SK-N-SH (cell line): ENCODE data around the gene OR51L1. TPM values are rescaled to one million over a fixed set of nuclear protein-coding genes. Genes with fewer than 3 reads are reported as not detected.

ENCODE experiments used
- CTCF ChIA-PET: fragments of 300-600, 350-600 bp; formaldehyde crosslinking; extraction: SDS; loops from one replicate; lab custom pipeline; 2021; lab: Yijun Ruan, JAX
- POLR2A ChIA-PET: fragments of 350-600 bp; sonication (Branson Sonifier 250); formaldehyde crosslinking; extraction: SDS; loops from one replicate; lab custom pipeline; 2020; ENCODE audit warnings: antibody characterized with exemption, inconsistent platforms; lab: Yijun Ruan, JAX
- DNase-seq: peaks from one replicate; pipeline ENCODE4 v3.0.0; 2012
- H2AFZ ChIP-seq: fragments of 200-600 bp; sonication (generic); 2 replicates; pipeline ENCODE4 v1.8.1; 2016; ENCODE audit warnings: antibody characterized with exemption, mild to moderate bottlenecking, low read depth
- H3F3A ChIP-seq: fragments of 200-600 bp; sonication (generic); replicated peaks from 2 replicates; pipeline ENCODE3; 2016; ENCODE audit warnings: antibody characterized with exemption, mild to moderate bottlenecking; ENCODE audit not compliant: insufficient read depth
- H3K27ac ChIP-seq, 2 experiments: fragments of 200-500 bp in 1 of 2; fragments of 200-600 bp in 1 of 2; sonication (Bioruptor generic) in 1 of 2; sonication (generic), shearing (Covaris generic) in 1 of 2; 2 replicates each; pipeline versions ENCODE4 v1.5.1 to v1.6.1; 2014 to 2016; ENCODE audit warnings: low read depth in 2 of 2, inconsistent platforms in 1 of 2, low read length in 1 of 2, mild to moderate bottlenecking in 1 of 2, mixed read lengths in 1 of 2
- H3K27me3 ChIP-seq: fragments of 200-600 bp; sonication (generic), shearing (Covaris generic); 2 replicates; pipeline ENCODE4 v1.6.1; 2016; ENCODE audit warnings: mixed run types; ENCODE audit not compliant: insufficient read depth
- H3K36me3 ChIP-seq, 2 experiments: fragments of 200-500 bp in 1 of 2; fragments of 200-600 bp in 1 of 2; sonication (Bioruptor generic) in 1 of 2; sonication (generic) in 1 of 2; replicated peaks in 1 of 2; 2 replicates each; pipeline versions ENCODE3 to v1.5.1; 2014 to 2016; ENCODE audit warnings: low read length in 1 of 2, mild to moderate bottlenecking in 1 of 2; ENCODE audit not compliant: insufficient read depth in 2 of 2, control insufficient read depth in 1 of 2
- H3K4me1 ChIP-seq, 2 experiments: fragments of 200-500 bp in 1 of 2; fragments of 200-600 bp in 1 of 2; sonication (Bioruptor generic) in 1 of 2; sonication (generic), shearing (Covaris generic) in 1 of 2; 2 replicates each; pipeline versions ENCODE4 v1.5.1 to v1.6.1; 2014 to 2016; ENCODE audit warnings: low read depth in 1 of 2, low read length in 1 of 2, mixed run types in 1 of 2; ENCODE audit not compliant: insufficient read depth in 2 of 2, control insufficient read depth in 1 of 2
- H3K4me2 ChIP-seq: fragments of 200-600 bp; sonication (generic), shearing (Covaris generic); 2 replicates; pipeline ENCODE4 v1.6.1; 2017; ENCODE audit warnings: mixed run types
- H3K4me3 ChIP-seq, 2 experiments: fragments of 200-500 bp in 1 of 2; fragments of 200-600 bp in 1 of 2; sonication (Bioruptor generic) in 1 of 2; sonication (generic), shearing (Covaris generic) in 1 of 2; 2 replicates each; pipeline versions ENCODE4 v1.5.1 to v1.8.1; 2014 to 2016; ENCODE audit warnings: low read depth in 2 of 2, inconsistent platforms in 1 of 2, low read length in 1 of 2, mild to moderate bottlenecking in 1 of 2, mixed read lengths in 1 of 2, moderate library complexity in 1 of 2
- H3K79me2 ChIP-seq: fragments of 200-600 bp; sonication (generic); 2 replicates; pipeline ENCODE4 v1.8.1; 2017; ENCODE audit warnings: mild to moderate bottlenecking; ENCODE audit not compliant: insufficient read depth
- H3K9ac ChIP-seq: fragments of 200-600 bp; sonication (generic); 2 replicates; pipeline ENCODE4 v1.6.1; 2017; ENCODE audit warnings: mixed run types
- H3K9me2 ChIP-seq: fragments of 200-600 bp; sonication (generic); 2 replicates; pipeline ENCODE4 v1.6.1; 2017; ENCODE audit warnings: mixed run types
- H3K9me3 ChIP-seq: fragments of 200-600 bp; sonication (generic); 2 replicates; pipeline ENCODE4 v1.6.1; 2017; ENCODE audit warnings: mixed run types, mild to moderate bottlenecking, moderate library complexity
- H4K20me1 ChIP-seq: fragments of 200-600 bp; sonication (generic); 2 replicates; pipeline ENCODE4 v1.6.1; 2017; ENCODE audit warnings: mild to moderate bottlenecking, mixed run types; ENCODE audit not compliant: insufficient read depth
- CHD2 ChIP-seq: fragments of 150-350 bp; IDR thresholded peaks from 2 replicates; pipeline ENCODE4 v1.6.1; 2018; ENCODE audit warnings: low read length; ENCODE audit not compliant: partially characterized antibody
- FOSL2 ChIP-seq: IDR thresholded peaks from 2 replicates; pipeline ENCODE4 v1.4.0; 2012; ENCODE audit warnings: low read depth, mild to moderate bottlenecking, moderate library complexity, borderline replicate concordance
- FOXJ3 ChIP-seq: sonication (generic); formaldehyde crosslinking; IDR thresholded peaks from 2 replicates; pipeline ENCODE4 v1.5.1; 2020; ENCODE audit warnings: mild to moderate bottlenecking, missing genetic modification reagents
- GATA2 ChIP-seq: sonication (generic); formaldehyde crosslinking; IDR thresholded peaks from 2 replicates; pipeline ENCODE4 v1.5.0; 2020; ENCODE audit warnings: mild to moderate bottlenecking, missing genetic modification reagents
- JUND ChIP-seq: IDR thresholded peaks from 2 replicates; pipeline ENCODE4 v1.4.0; 2012
- NFIC ChIP-seq: IDR thresholded peaks from 2 replicates; pipeline ENCODE4 v1.4.0; 2012; ENCODE audit warnings: borderline replicate concordance
- NRF1 ChIP-seq: IDR thresholded peaks from 2 replicates; pipeline ENCODE4 v1.6.1; 2012; ENCODE audit warnings: low read depth, mild to moderate bottlenecking, low read length
- POLR2AphosphoS5 ChIP-seq: IDR thresholded peaks from 2 replicates; pipeline ENCODE4 v1.6.1; 2012; ENCODE audit warnings: low read depth, low read length
- RCOR1 ChIP-seq: fragments of 150-350 bp; IDR thresholded peaks from 2 replicates; pipeline ENCODE4 v1.6.1; 2017; ENCODE audit warnings: antibody characterized with exemption, low read length
- RFX5 ChIP-seq: IDR thresholded peaks from 2 replicates; pipeline ENCODE4 v1.6.1; 2012; ENCODE audit warnings: mild to moderate bottlenecking, improper control_type of control experiment, low read length
- SMC3 ChIP-seq: IDR thresholded peaks from 2 replicates; pipeline ENCODE4 v1.6.1; 2012; ENCODE audit warnings: low read depth, low read length, improper control_type of control experiment
- TAF1 ChIP-seq: IDR thresholded peaks from 2 replicates; pipeline ENCODE4 v1.6.1; 2012; ENCODE audit warnings: low read depth, mild to moderate bottlenecking, low read length, moderate library complexity, borderline replicate concordance
- TEAD4 ChIP-seq: IDR thresholded peaks from 2 replicates; pipeline ENCODE4 v1.4.0; 2012; ENCODE audit warnings: mild to moderate bottlenecking, borderline replicate concordance; ENCODE audit not compliant: insufficient read depth
- WGBS: methylation state at CpG from one replicate; pipeline ENCODE4 v1.1.6; 2017; ENCODE audit warnings: low lambda C conversion rate; 5-methylcytosine and 5-hydroxymethylcytosine counted together
- polyA plus RNA-seq, 3 experiments: library from polyadenylated mRNA; depleted of rRNA; stranded (reverse); fragments of >200 nt; gene quantifications; 2 replicates each; pipeline ENCODE4 v1.2.3, GENCODE V29; 2012
- TF ChIP-seq, protein P1 (sequence below): IDR thresholded peaks from 2 replicates; pipeline ENCODE4; 2012
- TF ChIP-seq, protein P2 (sequence below): fragments of 150-350 bp; IDR thresholded peaks from 2 replicates; pipeline ENCODE4 v1.6.1; 2017; ENCODE audit warnings: antibody characterized with exemption, low read length, low read depth, borderline replicate concordance
- TF ChIP-seq, protein P3 (sequence below): IDR thresholded peaks from 2 replicates; pipeline ENCODE4 v1.6.1; 2012; ENCODE audit warnings: mild to moderate bottlenecking, low read depth, low read length, moderate library complexity
- TF ChIP-seq, protein P4 (sequence below): IDR thresholded peaks from 2 replicates; pipeline ENCODE4 v1.4.0; 2012; ENCODE audit warnings: low read depth, borderline replicate concordance
- TF ChIP-seq, protein P5 (sequence below): fragments of 200-600 bp; sonication (generic); IDR thresholded peaks from 2 replicates; pipeline ENCODE4 v1.6.1; 2017; ENCODE audit warnings: antibody characterized with exemption, mild to moderate bottlenecking, moderate library complexity

OR51L1 gene
- polyA plus RNA-seq, 1 of the 3 experiments (the other 2 are of a cell fraction) = not detected

DNA sequence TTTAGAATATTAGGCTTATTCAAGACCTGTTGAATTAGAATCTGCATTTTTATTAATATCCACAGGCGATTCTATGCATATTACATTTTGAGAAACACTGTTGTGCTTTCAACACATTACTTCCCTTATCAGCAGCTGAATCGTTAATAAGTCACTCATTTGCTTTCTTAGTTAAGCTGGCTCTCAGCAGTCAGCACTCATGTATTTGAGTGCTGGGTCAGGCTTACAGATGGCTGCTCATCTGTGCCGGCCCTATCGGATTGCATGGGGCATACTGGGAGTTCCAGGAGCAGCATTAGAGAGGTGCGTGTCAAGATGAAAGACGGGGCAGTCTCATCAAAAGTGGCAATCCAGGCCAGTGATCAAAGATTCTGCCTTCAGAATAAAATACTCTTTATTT, 10.8 kb upstream of the OR51L1 start:
- CTCF ChIA-PET = no interaction called here
- DNase-seq = no peak

More for the DNA sequence above, 10.8 kb upstream of the OR51L1 start:
- H3K4me3 ChIP-seq = no peak overlapping the region
- 0% methylated on average over 6 of the region's 6 CpGs for WGBS
- no peak for TF ChIP-seq POLR2AphosphoS5
- TF ChIP-seq, protein P1, sequence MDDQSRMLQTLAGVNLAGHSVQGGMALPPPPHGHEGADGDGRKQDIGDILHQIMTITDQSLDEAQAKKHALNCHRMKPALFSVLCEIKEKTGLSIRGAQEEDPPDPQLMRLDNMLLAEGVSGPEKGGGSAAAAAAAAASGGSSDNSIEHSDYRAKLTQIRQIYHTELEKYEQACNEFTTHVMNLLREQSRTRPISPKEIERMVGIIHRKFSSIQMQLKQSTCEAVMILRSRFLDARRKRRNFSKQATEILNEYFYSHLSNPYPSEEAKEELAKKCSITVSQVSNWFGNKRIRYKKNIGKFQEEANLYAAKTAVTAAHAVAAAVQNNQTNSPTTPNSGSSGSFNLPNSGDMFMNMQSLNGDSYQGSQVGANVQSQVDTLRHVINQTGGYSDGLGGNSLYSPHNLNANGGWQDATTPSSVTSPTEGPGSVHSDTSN = no peak
- TF ChIP-seq, protein P2, sequence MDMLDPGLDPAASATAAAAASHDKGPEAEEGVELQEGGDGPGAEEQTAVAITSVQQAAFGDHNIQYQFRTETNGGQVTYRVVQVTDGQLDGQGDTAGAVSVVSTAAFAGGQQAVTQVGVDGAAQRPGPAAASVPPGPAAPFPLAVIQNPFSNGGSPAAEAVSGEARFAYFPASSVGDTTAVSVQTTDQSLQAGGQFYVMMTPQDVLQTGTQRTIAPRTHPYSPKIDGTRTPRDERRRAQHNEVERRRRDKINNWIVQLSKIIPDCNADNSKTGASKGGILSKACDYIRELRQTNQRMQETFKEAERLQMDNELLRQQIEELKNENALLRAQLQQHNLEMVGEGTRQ = no peak
- TF ChIP-seq, protein P3, sequence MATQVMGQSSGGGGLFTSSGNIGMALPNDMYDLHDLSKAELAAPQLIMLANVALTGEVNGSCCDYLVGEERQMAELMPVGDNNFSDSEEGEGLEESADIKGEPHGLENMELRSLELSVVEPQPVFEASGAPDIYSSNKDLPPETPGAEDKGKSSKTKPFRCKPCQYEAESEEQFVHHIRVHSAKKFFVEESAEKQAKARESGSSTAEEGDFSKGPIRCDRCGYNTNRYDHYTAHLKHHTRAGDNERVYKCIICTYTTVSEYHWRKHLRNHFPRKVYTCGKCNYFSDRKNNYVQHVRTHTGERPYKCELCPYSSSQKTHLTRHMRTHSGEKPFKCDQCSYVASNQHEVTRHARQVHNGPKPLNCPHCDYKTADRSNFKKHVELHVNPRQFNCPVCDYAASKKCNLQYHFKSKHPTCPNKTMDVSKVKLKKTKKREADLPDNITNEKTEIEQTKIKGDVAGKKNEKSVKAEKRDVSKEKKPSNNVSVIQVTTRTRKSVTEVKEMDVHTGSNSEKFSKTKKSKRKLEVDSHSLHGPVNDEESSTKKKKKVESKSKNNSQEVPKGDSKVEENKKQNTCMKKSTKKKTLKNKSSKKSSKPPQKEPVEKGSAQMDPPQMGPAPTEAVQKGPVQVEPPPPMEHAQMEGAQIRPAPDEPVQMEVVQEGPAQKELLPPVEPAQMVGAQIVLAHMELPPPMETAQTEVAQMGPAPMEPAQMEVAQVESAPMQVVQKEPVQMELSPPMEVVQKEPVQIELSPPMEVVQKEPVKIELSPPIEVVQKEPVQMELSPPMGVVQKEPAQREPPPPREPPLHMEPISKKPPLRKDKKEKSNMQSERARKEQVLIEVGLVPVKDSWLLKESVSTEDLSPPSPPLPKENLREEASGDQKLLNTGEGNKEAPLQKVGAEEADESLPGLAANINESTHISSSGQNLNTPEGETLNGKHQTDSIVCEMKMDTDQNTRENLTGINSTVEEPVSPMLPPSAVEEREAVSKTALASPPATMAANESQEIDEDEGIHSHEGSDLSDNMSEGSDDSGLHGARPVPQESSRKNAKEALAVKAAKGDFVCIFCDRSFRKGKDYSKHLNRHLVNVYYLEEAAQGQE = no peak
- no peak for TF ChIP-seq RCOR1
- no peak for TF ChIP-seq NRF1
- no peak for TF ChIP-seq SMC3
- no peak for TF ChIP-seq JUND
- no peak for TF ChIP-seq FOSL2
- no peak for TF ChIP-seq FOXJ3
- TF ChIP-seq TEAD4 = no peak
- TF ChIP-seq RFX5 = no peak
- no peak for TF ChIP-seq NFIC
- TF ChIP-seq GATA2 (CRISPR knock-in tag) = no peak
- TF ChIP-seq, protein P4, sequence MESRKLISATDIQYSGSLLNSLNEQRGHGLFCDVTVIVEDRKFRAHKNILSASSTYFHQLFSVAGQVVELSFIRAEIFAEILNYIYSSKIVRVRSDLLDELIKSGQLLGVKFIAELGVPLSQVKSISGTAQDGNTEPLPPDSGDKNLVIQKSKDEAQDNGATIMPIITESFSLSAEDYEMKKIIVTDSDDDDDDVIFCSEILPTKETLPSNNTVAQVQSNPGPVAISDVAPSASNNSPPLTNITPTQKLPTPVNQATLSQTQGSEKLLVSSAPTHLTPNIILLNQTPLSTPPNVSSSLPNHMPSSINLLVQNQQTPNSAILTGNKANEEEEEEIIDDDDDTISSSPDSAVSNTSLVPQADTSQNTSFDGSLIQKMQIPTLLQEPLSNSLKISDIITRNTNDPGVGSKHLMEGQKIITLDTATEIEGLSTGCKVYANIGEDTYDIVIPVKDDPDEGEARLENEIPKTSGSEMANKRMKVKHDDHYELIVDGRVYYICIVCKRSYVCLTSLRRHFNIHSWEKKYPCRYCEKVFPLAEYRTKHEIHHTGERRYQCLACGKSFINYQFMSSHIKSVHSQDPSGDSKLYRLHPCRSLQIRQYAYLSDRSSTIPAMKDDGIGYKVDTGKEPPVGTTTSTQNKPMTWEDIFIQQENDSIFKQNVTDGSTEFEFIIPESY = no peak
- TF ChIP-seq, protein P5, sequence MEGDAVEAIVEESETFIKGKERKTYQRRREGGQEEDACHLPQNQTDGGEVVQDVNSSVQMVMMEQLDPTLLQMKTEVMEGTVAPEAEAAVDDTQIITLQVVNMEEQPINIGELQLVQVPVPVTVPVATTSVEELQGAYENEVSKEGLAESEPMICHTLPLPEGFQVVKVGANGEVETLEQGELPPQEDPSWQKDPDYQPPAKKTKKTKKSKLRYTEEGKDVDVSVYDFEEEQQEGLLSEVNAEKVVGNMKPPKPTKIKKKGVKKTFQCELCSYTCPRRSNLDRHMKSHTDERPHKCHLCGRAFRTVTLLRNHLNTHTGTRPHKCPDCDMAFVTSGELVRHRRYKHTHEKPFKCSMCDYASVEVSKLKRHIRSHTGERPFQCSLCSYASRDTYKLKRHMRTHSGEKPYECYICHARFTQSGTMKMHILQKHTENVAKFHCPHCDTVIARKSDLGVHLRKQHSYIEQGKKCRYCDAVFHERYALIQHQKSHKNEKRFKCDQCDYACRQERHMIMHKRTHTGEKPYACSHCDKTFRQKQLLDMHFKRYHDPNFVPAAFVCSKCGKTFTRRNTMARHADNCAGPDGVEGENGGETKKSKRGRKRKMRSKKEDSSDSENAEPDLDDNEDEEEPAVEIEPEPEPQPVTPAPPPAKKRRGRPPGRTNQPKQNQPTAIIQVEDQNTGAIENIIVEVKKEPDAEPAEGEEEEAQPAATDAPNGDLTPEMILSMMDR = no peak
- no peak for TF ChIP-seq CHD2
- no peak for TF ChIP-seq TAF1
- TF ChIP-seq, all 33 proteins: peak for 0
- Histone ChIP-seq H3K9me3 (no peaks in the 10 kb centered on the region), H3K27me3 (no peaks in the 10 kb centered on the region; the same call in 1 of the 2 replicates), H3K79me2 (no peaks in the 10 kb centered on the region), H3K27ac (no peak overlapping the region), H3F3A (no peaks in the 10 kb centered on the region), H3K9ac (no peak overlapping the region), H4K20me1 (no peaks in the 10 kb centered on the region), H2AFZ (no peak overlapping the region), H3K4me2 (no peak overlapping the region), H3K36me3 (no peaks in the 10 kb centered on the region), H3K4me1 (no peaks in the 10 kb centered on the region), H3K9me2 (no peaks in the 10 kb centered on the region)
- POLR2A ChIA-PET = no interaction called here
